ENCODE measurements around the gene RPRD2.
"Not testable (repeated sequence)": the region's sequence is repeated elsewhere in the genome, so short reads cannot be mapped to it uniquely, and the experiment has no call there.

RPRD2 gene

GRCh38 chr1:150389650-150390049 lies 25.7 kb downstream of the RPRD2 start:
- no peak for DNase-seq

- DNase-seq = no peak
Measured at GRCh38 chr1:150392627-150393026, 28.7 kb downstream of the RPRD2 start.

- not testable (repeated sequence) for DNase-seq
Measured at GRCh38 chr1:150395115-150395514, 31.2 kb downstream of the RPRD2 start.

GRCh38 chr1:150397392-150398032 lies 33.6 kb downstream of the RPRD2 start:
- no peak for DNase-seq

GRCh38 chr1:150404465-150404864 lies 40.5 kb downstream of the RPRD2 start:
- no peak for DNase-seq

GRCh38 chr1:150405660-150406059 lies 41.7 kb downstream of the RPRD2 start:
- no peak for DNase-seq

- DNase-seq = no peak
Measured at GRCh38 chr1:150406483-150406882, 42.5 kb downstream of the RPRD2 start.

- DNase-seq = no peak
Measured at GRCh38 chr1:150407330-150407729, 43.4 kb downstream of the RPRD2 start.

GRCh38 chr1:150408800-150409199 lies 44.9 kb downstream of the RPRD2 start:
- DNase-seq = no peak

GRCh38 chr1:150409504-150410362 lies 45.8 kb downstream of the RPRD2 start:
- DNase-seq = no peak

- DNase-seq = no peak
Measured at GRCh38 chr1:150410582-150411101, 46.7 kb downstream of the RPRD2 start.

- DNase-seq = no peak
Measured at GRCh38 chr1:150414592-150414991, 50.6 kb downstream of the RPRD2 start.

GRCh38 chr1:150415800-150416199 lies 51.9 kb downstream of the RPRD2 start:
- DNase-seq = no peak

- DNase-seq = no peak
Measured at GRCh38 chr1:150420560-150421265, 56.8 kb downstream of the RPRD2 start.

- DNase-seq = no peak
Measured at GRCh38 chr1:150422541-150422940, 58.6 kb downstream of the RPRD2 start.

GRCh38 chr1:150429805-150430204 lies 65.9 kb downstream of the RPRD2 start:
- peak in 1 of 5 donors; percentile 17 for DNase-seq

- DNase-seq = no peak
Measured at GRCh38 chr1:150441121-150441520, 77.2 kb downstream of the RPRD2 start.

GRCh38 chr1:150444232-150444631 lies 80.3 kb downstream of the RPRD2 start:
- DNase-seq = peak in 1 of 5 donors; percentile 14

GRCh38 chr1:150456146-150456647 lies 92.2 kb downstream of the RPRD2 start:
- no peak for DNase-seq

- DNase-seq = peak; percentile 36 to 71 (median 54)
Measured at GRCh38 chr1:150464422-150464826, 100.5 kb downstream of the RPRD2 start.

- DNase-seq = no peak
Measured at GRCh38 chr1:150466964-150467363, 103.0 kb downstream of the RPRD2 start.

- DNase-seq = no peak
Measured at GRCh38 chr1:150469291-150469690, 105.3 kb downstream of the RPRD2 start.

- no peak for DNase-seq
Measured at GRCh38 chr1:150472601-150473200, 108.8 kb downstream of the RPRD2 start.
